Stomach (tissue), 9 donors: ENCODE data around the gene EDIL3. TPM values are rescaled to one million over a fixed set of nuclear protein-coding genes. Genes with fewer than 3 reads are reported as not detected.

ENCODE experiments used
- DNase-seq, 2 donors: peaks; one replicate each; pipeline versions ENCODE4 v3.0.0 to v3.0.0-alpha.2; 2013 to 2019
- H3K27ac ChIP-seq, 5 donors: fragments of 200-600 bp in 4 of 5; sonication (generic) in 4 of 5; one replicate each; pipeline ENCODE4 v1.5.1; 2013 to 2019; ENCODE audit warnings: mild to moderate bottlenecking in 1 of 5, moderate library complexity in 1 of 5
- H3K27me3 ChIP-seq, 3 donors: fragments of 200-600 bp; sonication (generic); one replicate each; pipeline ENCODE4 v1.5.1; 2017 to 2019; ENCODE audit warnings: mixed run types in 1 of 3
- H3K36me3 ChIP-seq, 4 donors: fragments of 200-600 bp; sonication (generic); 1 replicate in 3 of 4; 2 replicates in 1 of 4; pipeline ENCODE4 v1.5.1; 2016 to 2019
- H3K4me1 ChIP-seq, 4 donors: fragments of 200-600 bp; sonication (generic); one replicate each; pipeline ENCODE4 v1.5.1; 2016 to 2019
- H3K4me3 ChIP-seq, 4 donors: fragments of 200-600 bp; sonication (generic) in 3 of 4; one replicate each; pipeline ENCODE4 v1.5.1; 2016 to 2019; ENCODE audit warnings: mild to moderate bottlenecking in 1 of 4
- H3K9me3 ChIP-seq, 4 donors: fragments of 200-600 bp; sonication (generic); one replicate each; pipeline ENCODE4 v1.5.1; 2016 to 2019
- CTCF ChIP-seq, 7 experiments: fragments of 450-650 bp in 4 of 7; fragments of 200-600 bp in 3 of 7; sonication (generic) in 3 of 7; IDR thresholded peaks; one replicate each; pipeline ENCODE4 v1.5.1; 2016 to 2019; ENCODE audit warnings: antibody characterized with exemption in 7 of 7, control low read depth in 2 of 7, mild to moderate bottlenecking in 1 of 7
- EP300 ChIP-seq: sonication (generic); formaldehyde crosslinking; IDR thresholded peaks from one replicate; pipeline ENCODE4 v1.6.1; 2017; ENCODE audit warnings: antibody characterized with exemption
- POLR2A ChIP-seq, 4 donors: fragments of 450-650 bp; IDR thresholded peaks; one replicate each; pipeline ENCODE4 v1.6.1; 2016; ENCODE audit warnings: antibody characterized with exemption in 4 of 4, control low read depth in 2 of 4, mild to moderate bottlenecking in 1 of 4, moderate library complexity in 1 of 4
- POLR2AphosphoS5 ChIP-seq, 3 donors: sonication (generic); formaldehyde crosslinking; IDR thresholded peaks; one replicate each; pipeline ENCODE4 v1.6.1; 2016; ENCODE audit warnings: antibody characterized with exemption in 3 of 3
- WGBS, 5 donors: extraction: QIAGEN DNeasy Blood & Tissue Kit in 3 of 5; methylation state at CpG; one replicate each; pipeline versions ENCODE4 v1.1.5 to v1.1.7; 2013 to 2018; 5-methylcytosine and 5-hydroxymethylcytosine counted together
- intact Hi-C: fragments of 100-400 bp; cut with DNase I; formaldehyde crosslinking; loops from one replicate; pipeline ENCODE4 v1.15.1; 2023; ENCODE audit warnings: low total_unique reads
- polyA plus RNA-seq, 3 donors: library from polyadenylated mRNA; stranded (reverse); fragments of 200-250 nt; gene quantifications; one replicate each; pipeline ENCODE4 v1.2.3, GENCODE V29; 2013
- total RNA-seq, 5 donors: library from RNA; depleted of rRNA; stranded (reverse); fragments of >200 nt; gene quantifications; one replicate each; pipeline versions ENCODE4 v1.1.0 to v1.2.3, GENCODE V29; 2014 to 2016
- donor health status: healthy with polysubstance abuse.
- donor health status: Bipolar disorder and iron deficiency.
- donor health status: healthy.

Gene EDIL3
- total and polyA plus RNA-seq, 8 donors, result 2.3 to 75.0 (median 14.4) TPM

- DNase-seq, result no peak
- Histone ChIP-seq H3K27me3 (no peaks in the 10 kb centered on the region), H3K4me1 (no peaks in the 10 kb centered on the region), H3K36me3 (no peaks in the 10 kb centered on the region), H3K4me3 (no peak overlapping the region), H3K27ac (no peak overlapping the region), H3K9me3 (no peaks in the 10 kb centered on the region)
- intact Hi-C loops, result no loop called here
- 47 to 63% (median 61%) methylated on average over 4 of the region's 4 CpGs for WGBS, 5 donors
- no peak for TF ChIP-seq POLR2AphosphoS5 (IDR thresholded peaks at IDR 0.05)
- TF ChIP-seq POLR2A (IDR thresholded peaks at IDR 0.05), result no peak
- TF ChIP-seq CTCF (IDR thresholded peaks at IDR 0.05), result no peak
- no peak for TF ChIP-seq EP300
These were observed 96.7 kb downstream of the EDIL3 start for GRCh38 chr5:84287951-84288350.

GRCh38 chr5:84286662-84287061, 98.0 kb downstream of the EDIL3 start:
- no peaks in the 10 kb centered on the region for H3K4me1 ChIP-seq
- no peak for DNase-seq
- H3K4me3 ChIP-seq, result no peak overlapping the region
- no peaks in the 10 kb centered on the region for H3K27me3 ChIP-seq
- no peaks in the 10 kb centered on the region for H3K36me3 ChIP-seq
- no peak overlapping the region for H3K27ac ChIP-seq
- no peaks in the 10 kb centered on the region for H3K9me3 ChIP-seq
- intact Hi-C loops, result no loop called here
- TF ChIP-seq POLR2A (IDR thresholded peaks at IDR 0.05) (no peak), CTCF (IDR thresholded peaks at IDR 0.05) (no peak), POLR2AphosphoS5 (IDR thresholded peaks at IDR 0.05) (no peak), EP300 (no peak)

- 67 to 86% (median 82%) methylated on average over 8 of the region's 8 CpGs for WGBS, 5 donors
These were observed 98.7 kb downstream of the EDIL3 start for GRCh38 chr5:84285641-84286637.

GRCh38 chr5:84281383-84281782, 103.3 kb downstream of the EDIL3 start:
- H3K9me3 ChIP-seq, result no peaks in the 10 kb centered on the region
- H3K4me1 ChIP-seq, result no peaks in the 10 kb centered on the region
- no peaks in the 10 kb centered on the region for H3K27me3 ChIP-seq
- no peak for DNase-seq
- no peak for TF ChIP-seq POLR2A (IDR thresholded peaks at IDR 0.05)
- H3K27ac ChIP-seq, result no peak overlapping the region
- no peak overlapping the region for H3K4me3 ChIP-seq
- no peaks in the 10 kb centered on the region for H3K36me3 ChIP-seq
- intact Hi-C loops, result no loop called here

More at GRCh38 chr5:84285641-84286637, 98.7 kb downstream of the EDIL3 start:
- Histone ChIP-seq H3K27me3 (no peaks in the 10 kb centered on the region), H3K36me3 (no peaks in the 10 kb centered on the region), H3K4me3 (no peak overlapping the region), H3K4me1 (no peaks in the 10 kb centered on the region), H3K9me3 (no peaks in the 10 kb centered on the region), H3K27ac (no peak overlapping the region)
- peak in 1 of 2 donors; percentile 25 for DNase-seq
- no peak for TF ChIP-seq CTCF (IDR thresholded peaks at IDR 0.05)
- TF ChIP-seq EP300, result no peak
- TF ChIP-seq POLR2AphosphoS5 (IDR thresholded peaks at IDR 0.05), result no peak
- TF ChIP-seq POLR2A (IDR thresholded peaks at IDR 0.05), result no peak
- intact Hi-C loops, result no loop called here

- Histone ChIP-seq H3K36me3 (no peaks in the 10 kb centered on the region), H3K27ac (no peak overlapping the region), H3K4me1 (no peaks in the 10 kb centered on the region), H3K27me3 (no peaks in the 10 kb centered on the region), H3K9me3 (no peaks in the 10 kb centered on the region), H3K4me3 (no peak overlapping the region)
- DNase-seq, result no peak
- intact Hi-C loops, result no loop called here
- TF ChIP-seq POLR2A (IDR thresholded peaks at IDR 0.05) (no peak), CTCF (IDR thresholded peaks at IDR 0.05) (no peak), POLR2AphosphoS5 (IDR thresholded peaks at IDR 0.05) (no peak), EP300 (no peak)
These were observed 105.4 kb downstream of the EDIL3 start for GRCh38 chr5:84279234-84279633.
